Pancreas (tissue), 10 donors: Measurements from ENCODE around the gene ETS2. TPM values are rescaled to one million over a fixed set of nuclear protein-coding genes. Genes with fewer than 3 reads are reported as not detected.

Source experiments
- ATAC-seq, 4 donors: fragments of 200-7000 bp; cut with Tn5 transposase; one replicate each; pipeline versions ENCODE4 v1.8.0 to v1.9.1; 2020; ENCODE audit warnings: mild to moderate bottlenecking in 4 of 4, moderate library complexity in 4 of 4
- DNase-seq, 6 donors: peaks; one replicate each; pipeline ENCODE4 v3.0.0-alpha.2; 2020
- FAIRE-seq: peaks from 2 replicates; lab custom pipeline; 2012; peaks lifted over from hg19 to GRCh38; lab: Jason Lieb, UNC
- H3K27ac ChIP-seq, 4 donors: fragments of 200-600 bp; sonication (generic); 1 replicate in 3 of 4; 2 replicates in 1 of 4; pipeline versions ENCODE4 v1.5.0 to v1.8.0; 2020
- H3K27me3 ChIP-seq, 4 donors: fragments of 200-600 bp; one replicate each; pipeline ENCODE4 v1.8.0; 2021
- H3K36me3 ChIP-seq, 3 donors: fragments of 200-600 bp; sonication (generic) in 1 of 3; one replicate each; pipeline versions ENCODE4 v1.5.0 to v1.8.0; 2020 to 2021
- H3K4me1 ChIP-seq, 3 donors: fragments of 200-600 bp; one replicate each; pipeline ENCODE4 v1.8.0; 2021
- H3K4me3 ChIP-seq, 4 donors: fragments of 200-600 bp; sonication (generic) in 2 of 4; one replicate each; pipeline versions ENCODE4 v1.5.0 to v1.8.0; 2020 to 2021
- H3K9me3 ChIP-seq, 4 donors: fragments of 200-600 bp; one replicate each; pipeline ENCODE4 v1.8.0; 2021
- CTCF ChIP-seq, 4 donors: fragments of 200-600 bp; sonication (generic) in 3 of 4; IDR thresholded peaks; one replicate each; pipeline versions ENCODE4 v1.5.0 to v1.8.0; 2021; ENCODE audit warnings: antibody characterized with exemption in 4 of 4
- WGBS, 2 donors: extraction: QIAGEN DNeasy Blood & Tissue Kit; methylation state at CpG; one replicate each; pipeline ENCODE4 v1.1.7; 2013; 5-methylcytosine and 5-hydroxymethylcytosine counted together
- intact Hi-C, 3 donors: fragments of 100-400 bp; cut with DNase I; formaldehyde crosslinking; loops; one replicate each; pipeline versions ENCODE4 v1.11.1 to v1.14.2; 2022
- polyA plus RNA-seq, 2 donors: library from polyadenylated mRNA; stranded (reverse); fragments of 200-250 nt; gene quantifications; one replicate each; pipeline ENCODE4 v1.2.3, GENCODE V29; 2013
- total RNA-seq, 6 donors: library from RNA; stranded (reverse); fragmentation: NEBNext Ultra II Directional in 4 of 6; extraction: Animal tissue kit (Norgen Biotek cat#: 25700) in 4 of 6; gene quantifications; one replicate each; pipeline versions ENCODE4 v1.2.1 to v1.2.4, GENCODE V29; 2021 to 2023
- donor health status: healthy with polysubstance abuse.
- donor health status: DM: no; HTN: no; CAD: no; lungs with moderate emphysema.
- donor health status: DM: no; HTN: no; CAD: no.
- donor health status: control.
- donor health status: control.
- donor health status: Bipolar disorder and iron deficiency.
- donor health status: DM: yes; HTN: yes; CAD: no.
- donor health status: DM: no; HTN: no; CAD: no.
- donor health status: DM: no; HTN: no; CAD: no.
- donor health status: DM: yes; HTN: yes; CAD: no.

Gene ETS2
- total and polyA plus RNA-seq, 8 donors, result 10.6 to 30.0 (median 17.9) TPM

GRCh38 chr21:38771536-38771935, 34.2 kb upstream of the ETS2 start:
- no peaks in the 10 kb centered on the region for H3K9me3 ChIP-seq
- no peaks in the 10 kb centered on the region for H3K36me3 ChIP-seq
- DNase-seq (no peak), FAIRE-seq (no peak), ATAC-seq (no peak)
- intact Hi-C loops, result no loop called here
- no peak overlapping the region for H3K27ac ChIP-seq
- H3K27me3 ChIP-seq, result no peaks in the 10 kb centered on the region
- peaks cover 0 to 3% (median 0%) of the 10 kb centered on the region in 3 donors for H3K4me1 ChIP-seq
- H3K4me3 ChIP-seq, result no peak overlapping the region
- no peak for TF ChIP-seq CTCF (IDR thresholded peaks at IDR 0.05)

DNA sequence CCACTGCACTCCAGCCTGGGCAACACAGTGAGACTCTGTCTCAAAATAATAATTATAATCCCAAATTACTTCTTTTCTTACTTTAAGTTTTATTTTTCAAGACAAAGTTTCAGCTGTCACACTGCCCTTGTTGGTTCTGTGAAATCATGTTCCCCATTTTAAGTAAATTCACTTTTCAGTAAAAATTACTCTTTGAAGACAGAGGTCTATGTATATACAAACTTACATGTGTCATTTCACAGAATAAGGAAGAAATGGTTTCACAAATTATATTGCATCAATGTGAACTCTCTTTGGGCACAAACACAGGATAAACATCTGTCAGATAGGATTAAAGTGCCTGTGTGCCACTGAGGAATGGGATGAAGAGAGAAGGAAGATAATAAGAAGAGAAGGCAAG, 33.1 kb upstream of the ETS2 start:
- FAIRE-seq, result no peak
- no peaks in the 10 kb centered on the region for H3K9me3 ChIP-seq
- no peak for TF ChIP-seq CTCF (IDR thresholded peaks at IDR 0.05)
- no peaks in the 10 kb centered on the region for H3K27me3 ChIP-seq
- H3K27ac ChIP-seq, result no peak overlapping the region
- H3K4me1 ChIP-seq, result no peaks in the 10 kb centered on the region
- ATAC-seq, result no peak
- no peak for DNase-seq
- no peak overlapping the region for H3K4me3 ChIP-seq
- H3K36me3 ChIP-seq, result no peaks in the 10 kb centered on the region
- intact Hi-C loops, result no loop called here

DNA sequence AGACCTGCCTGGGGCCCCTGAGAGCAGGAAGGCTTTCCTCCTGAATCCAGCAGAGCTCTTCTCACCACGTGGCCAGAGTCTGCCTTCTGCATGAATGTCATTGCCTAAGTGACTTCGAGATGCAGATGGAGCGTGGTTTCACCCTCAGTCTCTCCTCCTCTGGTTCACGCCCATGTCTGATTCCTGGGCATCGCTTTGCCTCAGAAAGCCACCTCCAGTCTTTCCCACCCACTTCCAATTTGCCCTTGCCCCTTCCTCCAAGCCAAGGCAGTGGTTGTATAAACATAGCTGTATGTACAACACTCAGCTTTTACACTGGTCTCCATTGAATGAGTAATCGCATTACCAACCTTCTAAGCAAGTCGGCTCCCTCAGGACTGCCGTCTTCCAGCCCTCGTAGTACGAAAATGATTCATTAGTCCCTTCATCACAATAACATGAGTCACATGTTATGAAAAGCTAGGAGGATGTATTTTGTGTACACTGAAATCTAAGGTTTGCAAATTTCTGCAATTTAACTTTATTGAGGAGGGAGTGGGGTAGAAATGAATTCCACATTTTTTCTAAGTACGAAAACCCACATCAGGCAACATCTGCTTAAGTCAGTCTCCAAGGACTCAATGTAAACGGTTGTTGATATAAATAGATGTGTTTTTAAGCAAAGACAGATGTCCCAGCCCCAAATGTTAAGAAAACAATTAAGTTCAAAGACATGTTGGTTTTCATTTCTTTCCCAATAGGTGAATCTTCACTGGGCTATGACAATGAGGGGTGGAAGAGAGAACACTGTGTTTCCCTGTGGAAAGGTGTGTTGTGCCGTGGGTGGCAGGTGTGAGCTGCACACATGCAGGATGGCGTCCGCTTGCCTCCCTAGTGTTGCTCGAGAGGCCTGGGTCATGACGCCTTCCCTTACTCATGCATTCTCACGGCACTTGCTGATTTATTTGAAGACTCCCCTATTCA, 32.3 kb upstream of the ETS2 start:
- no peak for TF ChIP-seq CTCF (IDR thresholded peaks at IDR 0.05)
- WGBS, 2 donors, result 69 to 77% methylated on average over 18 of the region's 18 CpGs
- intact Hi-C loops, result no loop called here
- Histone ChIP-seq H3K4me1 (no peaks in the 10 kb centered on the region), H3K27ac (peak overlapping the region in 1 of 4 donors; percentile 39), H3K4me3 (no peak overlapping the region), H3K9me3 (no peaks in the 10 kb centered on the region), H3K27me3 (no peaks in the 10 kb centered on the region), H3K36me3 (no peaks in the 10 kb centered on the region)
- no peak for FAIRE-seq
- DNase-seq, result no peak
- peak in 3 of 4 donors; percentile 52 to 63 (median 54) for ATAC-seq

DNA sequence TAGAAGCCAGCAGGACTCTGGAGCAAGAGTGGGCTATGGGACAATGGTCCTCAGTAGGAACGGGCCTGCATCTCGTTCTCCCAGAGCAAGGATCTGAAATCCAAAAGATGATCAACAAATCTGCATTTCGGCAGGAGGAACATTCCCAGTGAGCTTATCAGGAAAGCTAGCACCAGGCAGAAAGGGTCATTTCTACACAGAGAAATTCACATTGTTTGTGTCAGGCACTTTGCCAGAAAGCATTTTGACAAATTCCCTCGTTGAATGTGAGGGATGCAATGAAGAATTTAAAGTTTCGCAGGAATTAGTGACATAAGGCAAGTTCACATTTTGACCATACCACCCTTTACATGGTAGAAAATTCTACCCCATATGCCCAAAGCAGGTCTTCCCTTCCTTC, 31.6 kb upstream of the ETS2 start:
- Histone ChIP-seq H3K9me3 (no peaks in the 10 kb centered on the region), H3K36me3 (no peaks in the 10 kb centered on the region), H3K27me3 (no peaks in the 10 kb centered on the region), H3K27ac (peak overlapping the region in 1 of 4 donors; percentile 39), H3K4me1 (no peaks in the 10 kb centered on the region), H3K4me3 (no peak overlapping the region)
- ATAC-seq (peak in 2 of 4 donors; percentile 37 to 56), FAIRE-seq (no peak), DNase-seq (no peak)
- intact Hi-C loops, result no loop called here
- WGBS, 2 donors, result 32 to 37% methylated on average over 5 of the region's 5 CpGs
- no peak for TF ChIP-seq CTCF (IDR thresholded peaks at IDR 0.05)
